AG04449 (cell line): ENCODE measurements around the gene PHF8.

ENCODE experiments used
- CTCF ChIA-PET: fragments of 350-600 bp; formaldehyde crosslinking; extraction: SDS; loops from one replicate; lab custom pipeline; 2021; ENCODE audit warnings: antibody characterized with exemption; lab: Yijun Ruan, JAX
- POLR2A ChIA-PET: fragments of 400-600, 350-600 bp; formaldehyde crosslinking; extraction: SDS; loops from one replicate; lab custom pipeline; 2020; ENCODE audit warnings: antibody characterized with exemption, inconsistent platforms; lab: Yijun Ruan, JAX
- DNase-seq: peaks from one replicate; pipeline ENCODE4 v3.0.0-alpha.2; 2010; ENCODE audit warnings: low read depth, low spot score
- H3K4me3 ChIP-seq: 2 replicates; pipeline ENCODE4 v1.5.1; 2011; ENCODE audit warnings: low read depth, mild to moderate bottlenecking, control low read depth, low read length
- TF ChIP-seq, protein P1 (sequence below): IDR thresholded peaks from one replicate; pipeline ENCODE4 v1.5.1; 2011; ENCODE audit warnings: mild to moderate bottlenecking, moderate library complexity, low read length, control low read depth, inconsistent platforms; ENCODE audit not compliant: insufficient read depth; ENCODE audit errors: missing control alignments

PHF8 gene

DNA sequence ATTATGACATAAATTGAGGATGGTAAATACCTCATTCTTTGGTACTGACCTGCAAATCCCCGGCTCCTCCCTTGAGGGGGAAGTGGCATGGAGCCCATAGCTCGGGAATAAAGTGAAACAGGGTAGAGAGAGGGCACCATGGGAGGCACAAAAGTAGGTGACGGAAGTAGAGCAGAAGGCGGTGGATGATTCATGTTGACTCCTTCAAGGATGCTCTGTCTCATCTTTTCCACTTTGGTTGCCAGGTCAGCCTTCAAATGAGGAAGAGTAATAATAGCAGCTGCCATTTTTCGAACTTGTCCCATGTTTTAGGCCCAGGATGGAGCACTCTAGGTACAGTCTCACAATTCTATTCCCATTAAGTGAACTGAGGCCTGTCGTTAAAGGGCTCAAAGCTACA, 41.4 kb upstream of the PHF8 start:
- CTCF ChIA-PET, result no interaction called here
- DNase-seq, result no peak
- H3K4me3 ChIP-seq, result no peak overlapping the region
- TF ChIP-seq, protein P1, sequence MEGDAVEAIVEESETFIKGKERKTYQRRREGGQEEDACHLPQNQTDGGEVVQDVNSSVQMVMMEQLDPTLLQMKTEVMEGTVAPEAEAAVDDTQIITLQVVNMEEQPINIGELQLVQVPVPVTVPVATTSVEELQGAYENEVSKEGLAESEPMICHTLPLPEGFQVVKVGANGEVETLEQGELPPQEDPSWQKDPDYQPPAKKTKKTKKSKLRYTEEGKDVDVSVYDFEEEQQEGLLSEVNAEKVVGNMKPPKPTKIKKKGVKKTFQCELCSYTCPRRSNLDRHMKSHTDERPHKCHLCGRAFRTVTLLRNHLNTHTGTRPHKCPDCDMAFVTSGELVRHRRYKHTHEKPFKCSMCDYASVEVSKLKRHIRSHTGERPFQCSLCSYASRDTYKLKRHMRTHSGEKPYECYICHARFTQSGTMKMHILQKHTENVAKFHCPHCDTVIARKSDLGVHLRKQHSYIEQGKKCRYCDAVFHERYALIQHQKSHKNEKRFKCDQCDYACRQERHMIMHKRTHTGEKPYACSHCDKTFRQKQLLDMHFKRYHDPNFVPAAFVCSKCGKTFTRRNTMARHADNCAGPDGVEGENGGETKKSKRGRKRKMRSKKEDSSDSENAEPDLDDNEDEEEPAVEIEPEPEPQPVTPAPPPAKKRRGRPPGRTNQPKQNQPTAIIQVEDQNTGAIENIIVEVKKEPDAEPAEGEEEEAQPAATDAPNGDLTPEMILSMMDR, result no peak
- POLR2A ChIA-PET, result no interaction called here

DNA sequence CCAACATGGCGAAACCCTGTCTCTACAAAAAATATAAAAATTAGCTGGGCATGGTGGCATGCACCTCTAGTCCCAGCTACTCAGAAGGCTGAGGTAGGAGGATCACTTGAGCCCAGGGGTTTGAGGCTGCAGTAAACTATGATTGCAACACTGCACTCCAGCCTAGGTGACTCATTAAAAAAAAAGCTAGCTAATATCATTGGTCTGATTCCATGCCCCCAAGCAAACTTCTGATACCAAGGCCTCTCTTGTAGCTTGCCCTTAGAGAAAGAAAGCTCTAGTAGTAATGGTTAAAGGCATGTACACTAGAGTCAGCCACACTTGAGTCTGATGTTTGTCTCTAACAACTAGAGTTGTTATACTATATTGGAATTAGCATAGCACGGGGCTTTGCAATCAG, 32.6 kb upstream of the PHF8 start:
- TF ChIP-seq, protein P1, result no peak
- DNase-seq, result no peak
- ChIA-PET POLR2A (interaction anchor here (0.7 kb wide), 1 partner anchor 34 kb away, joined by 3 read pairs; no protein-coding TSS in a partner anchor), CTCF (interaction anchor here (0.6 to 0.9 kb wide), 2 partner anchors 10 to 16 kb away, joined by 3 read pairs; no protein-coding TSS in a partner anchor)
- H3K4me3 ChIP-seq, result no peak overlapping the region

DNA sequence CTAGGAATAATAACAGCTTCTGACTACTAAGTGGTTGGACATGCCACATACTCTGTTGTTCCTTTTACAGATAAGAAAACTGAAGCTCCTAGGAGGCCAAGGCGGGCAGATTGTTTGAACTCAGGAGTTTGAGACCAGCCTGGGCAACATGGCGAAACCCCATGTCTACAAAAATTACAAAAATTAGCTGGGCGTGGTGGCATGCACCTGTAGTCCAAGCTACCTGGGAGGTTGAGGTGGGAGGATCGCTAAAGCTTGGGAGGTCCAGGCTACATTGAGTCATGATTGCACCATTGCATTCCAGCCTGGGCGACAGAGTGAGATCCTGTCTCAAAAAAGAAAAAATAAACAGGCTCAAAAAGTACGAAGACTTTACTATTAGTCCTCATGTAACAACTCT, 30.6 kb upstream of the PHF8 start:
- TF ChIP-seq, protein P1, result no peak
- CTCF ChIA-PET, result interaction anchor here (1.3 kb wide), 1 partner anchor 32 kb away, joined by 3 read pairs; no protein-coding TSS in a partner anchor

DNA sequence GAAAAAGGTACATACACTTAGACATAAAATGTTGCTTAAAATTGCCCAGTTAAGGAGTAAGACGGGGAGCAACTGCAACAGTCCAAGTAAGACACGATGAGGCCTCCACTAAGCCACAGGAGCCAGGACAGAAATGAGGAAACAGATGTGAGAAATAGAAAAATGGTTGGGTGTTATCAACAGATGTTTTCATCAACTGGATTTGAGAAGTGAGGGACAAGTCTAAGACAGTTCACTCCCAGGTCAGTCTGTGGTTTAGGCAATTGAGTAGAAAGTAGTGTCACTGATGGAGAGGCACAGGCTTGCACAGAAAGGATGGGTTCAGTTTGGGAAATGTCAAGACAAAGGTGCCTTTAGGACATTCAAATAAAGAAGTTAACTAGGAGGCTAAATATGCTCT, 23.5 kb upstream of the PHF8 start:
- no peak overlapping the region for H3K4me3 ChIP-seq
- ChIA-PET CTCF (no interaction called here), POLR2A (no interaction called here)
- TF ChIP-seq, protein P1, result no peak
- no peak for DNase-seq

More for the DNA sequence above, 30.6 kb upstream of the PHF8 start:
- POLR2A ChIA-PET, result no interaction called here
- no peak overlapping the region for H3K4me3 ChIP-seq
- no peak for DNase-seq

DNA sequence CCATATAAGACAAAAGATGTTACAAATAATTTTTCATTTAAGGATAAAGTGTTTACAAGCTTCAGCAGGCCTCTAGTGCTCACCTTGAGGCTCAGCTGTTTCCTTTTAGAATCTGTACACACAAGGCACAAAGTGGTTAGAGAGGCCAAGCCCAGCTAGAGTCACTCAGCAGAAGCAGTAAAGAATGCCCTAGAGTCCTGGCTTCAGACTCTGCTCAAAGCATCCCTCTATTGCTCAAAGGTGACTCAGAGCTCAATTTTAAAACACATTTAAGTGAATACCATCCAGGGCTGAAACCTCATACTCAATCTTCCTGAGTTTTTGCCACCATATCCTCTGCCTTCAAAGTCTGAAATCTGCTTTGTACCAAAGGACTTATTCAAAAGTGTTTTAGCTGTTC, 22.6 kb upstream of the PHF8 start:
- no peak overlapping the region for H3K4me3 ChIP-seq
- CTCF ChIA-PET, result interaction anchor here (0.7 to 0.9 kb wide), 2 partner anchors 11 to 27 kb away, joined by 3 to 5 read pairs; no protein-coding TSS in a partner anchor
- no peak for DNase-seq
- POLR2A ChIA-PET, result no interaction called here
- TF ChIP-seq, protein P1, result no peak

DNA sequence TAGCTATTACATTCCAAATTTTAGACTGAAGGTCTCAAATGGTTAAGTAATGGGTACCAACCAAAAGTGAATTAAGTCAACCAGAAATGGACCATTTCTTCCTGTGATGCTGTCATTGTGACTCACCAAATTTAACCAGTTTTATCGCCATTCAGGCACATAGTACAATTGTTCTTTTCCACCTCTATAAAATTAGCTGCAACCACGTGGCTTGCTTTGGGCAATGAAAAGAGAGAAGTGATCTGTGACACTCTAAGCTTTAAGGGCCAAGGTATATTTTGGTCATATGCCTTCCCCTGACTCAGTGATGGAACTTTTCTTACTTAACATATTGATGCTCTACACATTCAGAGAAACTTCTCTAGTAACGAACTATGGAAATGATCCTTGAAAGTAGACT, 20.3 kb upstream of the PHF8 start:
- ChIA-PET CTCF (no interaction called here), POLR2A (no interaction called here)
- no peak overlapping the region for H3K4me3 ChIP-seq
- TF ChIP-seq, protein P1, result no peak
- no peak for DNase-seq
